Retinal pigment epithelial cell (primary cell): ENCODE measurements around the gene LRRC47.

Experiments used
- DNase-seq: peaks from one replicate; pipeline ENCODE4 v3.0.0-alpha.2; 2010; ENCODE audit warnings: low read depth
- H3K4me3 ChIP-seq: 2 replicates; pipeline ENCODE4 v1.5.1; 2011; ENCODE audit warnings: mild to moderate bottlenecking, low read length, control low read depth, moderate library complexity
- TF ChIP-seq, protein P1 (sequence below): conservative IDR thresholded peaks from 2 replicates; pipeline ENCODE4 v1.5.1; 2011; ENCODE audit warnings: low read depth, low read length, control low read depth, inconsistent platforms

LRRC47 gene

DNA sequence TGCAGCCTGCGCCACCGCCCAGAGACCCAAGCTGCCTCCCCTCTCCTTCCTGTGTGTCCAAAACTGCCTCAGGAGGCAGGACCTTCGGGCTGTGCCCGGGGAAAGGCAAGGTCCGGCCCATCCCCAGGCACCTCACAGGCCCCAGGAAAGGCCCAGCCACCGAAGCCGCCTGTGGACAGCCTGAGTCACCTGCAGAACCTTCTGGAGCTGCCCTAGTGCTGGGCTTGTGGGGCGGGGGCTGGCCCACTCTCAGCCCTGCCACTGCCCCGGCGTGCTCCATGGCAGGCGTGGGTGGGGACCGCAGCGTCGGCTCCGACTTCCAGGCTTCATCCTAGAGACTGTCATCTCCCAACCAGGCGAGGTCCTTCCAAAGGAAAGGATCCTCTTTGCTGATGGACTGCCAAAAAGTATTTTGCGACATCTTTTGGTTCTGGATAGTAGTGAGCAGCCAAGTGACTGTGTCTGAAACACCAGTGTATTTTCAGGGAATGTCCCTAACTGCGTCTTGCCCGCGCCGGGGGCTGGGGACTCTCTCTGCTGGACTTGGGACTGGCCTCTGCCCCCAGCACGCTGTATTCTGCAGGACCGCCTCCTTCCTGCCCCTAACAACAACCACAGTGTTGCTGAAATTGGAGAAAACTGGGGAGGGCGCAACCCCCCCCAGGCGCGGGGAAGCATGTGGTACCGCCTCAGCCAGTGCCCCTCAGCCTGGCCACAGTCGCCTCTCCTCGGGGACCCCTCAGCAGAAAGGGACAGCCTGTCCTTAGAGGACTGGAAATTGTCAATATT is 63.0 kb downstream of the LRRC47 start:
- no peak overlapping the region for H3K4me3 ChIP-seq
- TF ChIP-seq, protein P1, sequence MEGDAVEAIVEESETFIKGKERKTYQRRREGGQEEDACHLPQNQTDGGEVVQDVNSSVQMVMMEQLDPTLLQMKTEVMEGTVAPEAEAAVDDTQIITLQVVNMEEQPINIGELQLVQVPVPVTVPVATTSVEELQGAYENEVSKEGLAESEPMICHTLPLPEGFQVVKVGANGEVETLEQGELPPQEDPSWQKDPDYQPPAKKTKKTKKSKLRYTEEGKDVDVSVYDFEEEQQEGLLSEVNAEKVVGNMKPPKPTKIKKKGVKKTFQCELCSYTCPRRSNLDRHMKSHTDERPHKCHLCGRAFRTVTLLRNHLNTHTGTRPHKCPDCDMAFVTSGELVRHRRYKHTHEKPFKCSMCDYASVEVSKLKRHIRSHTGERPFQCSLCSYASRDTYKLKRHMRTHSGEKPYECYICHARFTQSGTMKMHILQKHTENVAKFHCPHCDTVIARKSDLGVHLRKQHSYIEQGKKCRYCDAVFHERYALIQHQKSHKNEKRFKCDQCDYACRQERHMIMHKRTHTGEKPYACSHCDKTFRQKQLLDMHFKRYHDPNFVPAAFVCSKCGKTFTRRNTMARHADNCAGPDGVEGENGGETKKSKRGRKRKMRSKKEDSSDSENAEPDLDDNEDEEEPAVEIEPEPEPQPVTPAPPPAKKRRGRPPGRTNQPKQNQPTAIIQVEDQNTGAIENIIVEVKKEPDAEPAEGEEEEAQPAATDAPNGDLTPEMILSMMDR, result no peak
- no peak for DNase-seq

DNA sequence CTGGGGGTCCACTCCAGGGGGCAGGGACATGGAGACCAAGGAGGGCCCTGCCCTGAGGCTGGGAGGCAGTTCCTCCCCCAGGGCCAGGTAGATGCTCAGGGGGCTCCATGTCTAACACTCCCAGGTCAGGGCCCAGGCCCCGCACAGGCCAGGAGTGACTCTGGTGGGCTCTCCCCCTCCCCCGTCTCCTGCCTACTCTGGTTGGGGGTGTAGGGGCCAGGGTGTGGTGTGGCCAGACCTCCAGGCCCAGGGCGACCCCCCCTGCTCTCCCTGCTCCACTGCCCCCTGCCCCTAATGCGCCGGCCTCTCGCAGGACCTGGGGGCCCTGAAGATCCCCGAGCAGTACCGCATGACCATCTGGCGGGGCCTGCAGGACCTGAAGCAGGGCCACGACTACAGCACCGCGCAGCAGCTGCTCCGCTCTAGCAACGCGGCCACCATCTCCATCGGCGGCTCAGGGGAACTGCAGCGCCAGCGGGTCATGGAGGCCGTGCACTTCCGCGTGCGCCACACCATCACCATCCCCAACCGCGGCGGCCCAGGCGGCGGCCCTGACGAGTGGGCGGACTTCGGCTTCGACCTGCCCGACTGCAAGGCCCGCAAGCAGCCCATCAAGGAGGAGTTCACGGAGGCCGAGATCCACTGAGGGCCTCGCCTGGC is 63.7 kb downstream of the LRRC47 start:
- TF ChIP-seq, protein P1, result peak; percentile 11

DNA sequence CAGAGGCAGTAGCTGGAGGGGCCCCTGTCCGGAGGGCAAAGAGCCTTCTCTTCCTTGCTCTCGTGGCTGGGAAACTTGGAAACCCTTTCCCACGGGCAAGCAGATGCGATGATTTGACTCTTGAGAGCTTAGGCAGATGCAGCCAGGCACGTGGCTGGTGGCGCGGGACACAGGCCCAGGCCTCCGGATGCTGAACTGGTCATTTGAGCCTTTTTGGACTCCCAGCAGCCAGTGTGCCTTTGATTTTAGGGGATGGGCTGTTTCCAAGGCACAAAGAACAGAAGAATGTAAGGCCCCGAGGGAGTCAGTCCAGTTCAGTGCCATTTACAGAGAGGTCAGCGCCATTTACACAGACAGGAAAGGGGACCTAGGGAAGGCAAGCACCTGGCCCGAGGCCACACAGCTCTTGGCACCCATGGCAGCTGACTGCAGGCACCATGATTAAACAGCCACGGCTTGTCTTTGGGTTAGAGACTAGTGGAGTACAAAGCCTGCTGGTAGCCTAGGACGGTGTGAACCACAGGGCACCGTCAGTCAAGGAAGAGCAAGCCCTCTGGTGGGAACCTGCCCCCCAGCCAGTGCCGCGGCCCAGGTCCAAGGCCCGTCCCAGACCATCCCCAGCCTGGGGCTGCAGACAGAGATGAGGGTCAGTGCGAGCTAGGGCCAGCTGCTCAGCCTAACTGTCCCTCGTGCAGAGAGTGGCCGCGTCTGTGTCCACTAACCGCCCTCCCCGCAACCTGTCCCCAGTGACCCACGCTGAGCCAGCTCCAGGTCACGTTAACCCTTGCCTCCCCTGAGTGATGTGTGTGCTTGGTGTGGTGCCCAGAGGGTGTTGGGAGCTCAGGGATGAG is 64.5 kb downstream of the LRRC47 start:
- H3K4me3 ChIP-seq, result no peak overlapping the region
- TF ChIP-seq, protein P1, result no peak
- no peak for DNase-seq

More for the DNA sequence above, 63.7 kb downstream of the LRRC47 start:
- no peak for DNase-seq
- no peak overlapping the region for H3K4me3 ChIP-seq

DNA sequence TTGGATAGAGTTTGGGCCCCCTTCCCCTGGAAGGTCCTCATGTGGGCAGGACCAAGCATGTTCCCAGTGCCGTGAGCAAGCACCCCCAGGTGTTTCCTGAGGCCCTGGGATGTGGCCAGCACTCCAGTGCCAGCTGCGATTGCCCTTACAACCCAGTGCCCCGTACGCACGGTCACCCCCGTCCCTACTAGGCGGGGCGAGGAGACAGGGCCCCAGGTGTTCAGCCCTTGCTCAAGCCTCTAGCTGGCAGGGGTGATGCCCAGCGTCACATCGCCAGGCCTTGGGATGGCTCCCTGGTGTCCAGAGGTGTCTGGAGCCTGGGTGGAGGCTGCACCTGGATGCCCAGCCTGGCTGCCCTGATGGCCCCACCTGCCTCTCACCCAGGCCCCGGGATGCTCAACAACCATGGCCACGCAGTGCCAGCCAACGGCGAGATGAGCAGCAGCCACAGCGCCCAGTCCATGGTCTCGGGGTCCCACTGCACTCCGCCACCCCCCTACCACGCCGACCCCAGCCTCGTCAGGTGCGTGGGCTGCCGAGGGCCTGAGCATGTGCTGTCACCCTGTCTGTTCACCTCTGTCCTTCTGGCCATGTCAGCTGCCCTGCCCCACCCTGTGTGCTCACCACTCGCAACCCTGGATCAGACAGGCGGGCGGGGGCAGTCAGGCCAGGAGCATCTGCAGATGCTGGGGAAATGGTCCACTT is 65.6 kb downstream of the LRRC47 start:
- TF ChIP-seq, protein P1, result no peak
- no peak overlapping the region for H3K4me3 ChIP-seq
- no peak for DNase-seq

DNA sequence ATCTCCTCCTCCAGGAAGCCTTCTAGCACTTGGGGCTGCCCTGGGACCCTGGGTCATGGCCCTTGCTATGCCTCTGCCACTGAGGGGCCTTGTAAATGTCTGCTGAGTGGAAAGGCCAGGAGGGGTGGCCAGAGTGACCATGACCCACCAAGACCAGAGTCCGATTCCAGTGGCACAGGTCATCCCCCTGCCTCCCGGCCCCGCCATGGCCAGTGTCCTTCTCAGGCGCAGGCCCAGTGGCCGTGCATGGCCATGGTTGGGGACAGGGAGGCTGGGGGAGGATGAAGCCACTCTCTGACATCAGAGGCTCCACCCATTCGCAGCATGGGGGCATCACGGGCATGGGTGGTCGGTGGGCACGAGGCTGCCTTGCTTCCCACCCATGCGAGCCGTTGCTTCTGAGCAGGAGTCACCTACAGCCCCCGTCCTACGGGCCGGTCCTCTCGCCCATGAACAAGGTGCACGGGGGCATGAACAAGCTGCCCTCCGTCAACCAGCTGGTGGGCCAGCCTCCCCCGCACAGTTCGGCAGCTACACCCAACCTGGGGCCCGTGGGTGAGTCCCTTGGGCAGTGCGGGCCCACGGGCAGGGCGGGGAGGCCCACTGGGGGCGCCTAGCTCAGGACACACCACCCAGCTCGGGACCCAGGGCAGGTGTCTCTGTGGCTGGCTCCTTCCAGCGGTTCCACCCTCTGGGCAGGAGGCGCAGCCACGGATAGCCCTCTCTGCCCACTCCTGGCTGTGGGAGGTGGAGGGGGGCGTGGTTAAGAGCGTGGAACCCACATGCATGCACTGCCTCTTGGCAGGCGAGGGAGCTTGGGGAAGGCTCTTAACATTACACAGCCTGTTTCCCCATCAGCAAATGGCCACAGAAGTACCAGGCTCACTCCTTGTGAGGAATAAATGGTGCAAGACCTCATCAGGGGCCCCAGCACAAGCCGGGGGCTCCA is 66.4 kb downstream of the LRRC47 start:
- H3K4me3 ChIP-seq, result no peak overlapping the region
- TF ChIP-seq, protein P1, result no peak
- DNase-seq, result no peak
